ENCODE data around the gene NR1H4. TPM values are rescaled to one million over a fixed set of nuclear protein-coding genes. Genes with fewer than 3 reads are reported as not detected.

Gene NR1H4
- total RNA-seq, 4 donors from 2014 or later = not detected

GRCh38 chr12:100528034-100528433 is 54.4 kb downstream of the NR1H4 start:
- Histone ChIP-seq H3K27me3 (no peaks in the 10 kb centered on the region), H3K4me3 (no peak overlapping the region), H3K9me3 (no peaks in the 10 kb centered on the region), H3K36me3 (no peaks in the 10 kb centered on the region), H3K4me1 (no peaks in the 10 kb centered on the region), H3K27ac (no peak overlapping the region)
- TF ChIP-seq POLR2A (IDR thresholded peaks at IDR 0.05) (no peak), EP300 (IDR thresholded peaks at IDR 0.05) (no peak), CTCF (IDR thresholded peaks at IDR 0.05) (no peak), POLR2AphosphoS5 (IDR thresholded peaks at IDR 0.05) (no peak)
- ATAC-seq = no peak
- 75 to 100% methylated on average over 2 to 3 of the region's 3 CpGs for WGBS, 2 donors (ENCODE audit: low coverage in 1 of 2)

- no peak for ATAC-seq
- WGBS, 2 donors (ENCODE audit: low coverage in 1 of 2) = 68 to 88% methylated on average over 1 of the region's 1 CpG
- no peaks in the 10 kb centered on the region for H3K4me1 ChIP-seq
- no peaks in the 10 kb centered on the region for H3K9me3 ChIP-seq
- TF ChIP-seq EP300 (IDR thresholded peaks at IDR 0.05) = no peak
- no peak for TF ChIP-seq POLR2AphosphoS5 (IDR thresholded peaks at IDR 0.05)
- TF ChIP-seq POLR2A (IDR thresholded peaks at IDR 0.05) = no peak
- no peak for TF ChIP-seq CTCF (IDR thresholded peaks at IDR 0.05)
- H3K36me3 ChIP-seq = no peaks in the 10 kb centered on the region
- no peak overlapping the region for H3K4me3 ChIP-seq
- no peak overlapping the region for H3K27ac ChIP-seq
- H3K27me3 ChIP-seq = no peaks in the 10 kb centered on the region
Measured at GRCh38 chr12:100528471-100529127, 54.9 kb downstream of the NR1H4 start.

- Histone ChIP-seq H3K4me1 (no peaks in the 10 kb centered on the region), H3K27ac (no peak overlapping the region), H3K9me3 (no peaks in the 10 kb centered on the region), H3K27me3 (no peaks in the 10 kb centered on the region), H3K36me3 (no peaks in the 10 kb centered on the region), H3K4me3 (no peak overlapping the region)
- TF ChIP-seq POLR2AphosphoS5 (IDR thresholded peaks at IDR 0.05) (no peak), EP300 (IDR thresholded peaks at IDR 0.05) (no peak), POLR2A (IDR thresholded peaks at IDR 0.05) (no peak), CTCF (IDR thresholded peaks at IDR 0.05) (no peak)
- WGBS, 2 donors (ENCODE audit: low coverage in 1 of 2) = 86 to 94% methylated on average over 2 of the region's 2 CpGs
- no peak for ATAC-seq
Measured at GRCh38 chr12:100529756-100530350, 56.2 kb downstream of the NR1H4 start.

GRCh38 chr12:100533376-100533775 is 59.7 kb downstream of the NR1H4 start:
- H3K27ac ChIP-seq = no peak overlapping the region
- H3K4me3 ChIP-seq = no peak overlapping the region
- H3K9me3 ChIP-seq = no peaks in the 10 kb centered on the region
- H3K27me3 ChIP-seq = no peaks in the 10 kb centered on the region
- no peak for ATAC-seq
- no peaks in the 10 kb centered on the region for H3K4me1 ChIP-seq
- 73 to 83% methylated on average over 3 of the region's 3 CpGs for WGBS, 2 donors (ENCODE audit: low coverage in 1 of 2)
- H3K36me3 ChIP-seq = no peaks in the 10 kb centered on the region
- TF ChIP-seq CTCF (IDR thresholded peaks at IDR 0.05) (no peak), POLR2A (IDR thresholded peaks at IDR 0.05) (no peak), EP300 (IDR thresholded peaks at IDR 0.05) (no peak), POLR2AphosphoS5 (IDR thresholded peaks at IDR 0.05) (no peak)

GRCh38 chr12:100534625-100535227 is 61.1 kb downstream of the NR1H4 start:
- Histone ChIP-seq H3K4me3 (no peak overlapping the region), H3K27me3 (no peaks in the 10 kb centered on the region), H3K36me3 (no peaks in the 10 kb centered on the region), H3K9me3 (no peaks in the 10 kb centered on the region), H3K4me1 (no peaks in the 10 kb centered on the region), H3K27ac (no peak overlapping the region)
- ATAC-seq = no peak
- TF ChIP-seq EP300 (IDR thresholded peaks at IDR 0.05) = no peak
- TF ChIP-seq POLR2A (IDR thresholded peaks at IDR 0.05) = no peak
- TF ChIP-seq POLR2AphosphoS5 (IDR thresholded peaks at IDR 0.05) = no peak
- TF ChIP-seq CTCF (IDR thresholded peaks at IDR 0.05) = no peak
- 77 to 78% methylated on average over 6 of the region's 6 CpGs for WGBS, 2 donors (ENCODE audit: low coverage in 1 of 2)
